Iris pigment epithelial cell (primary cell): ENCODE results near the gene APBB2.
"Not testable (repeated sequence)": the region's sequence is repeated elsewhere in the genome, so short reads cannot be mapped to it uniquely, and the experiment has no call there.

Experiments
- DNase-seq: peaks from one replicate; pipeline ENCODE4 v3.0.0-alpha.2; 2011; ENCODE audit warnings: low read depth

The APBB2 gene

DNA sequence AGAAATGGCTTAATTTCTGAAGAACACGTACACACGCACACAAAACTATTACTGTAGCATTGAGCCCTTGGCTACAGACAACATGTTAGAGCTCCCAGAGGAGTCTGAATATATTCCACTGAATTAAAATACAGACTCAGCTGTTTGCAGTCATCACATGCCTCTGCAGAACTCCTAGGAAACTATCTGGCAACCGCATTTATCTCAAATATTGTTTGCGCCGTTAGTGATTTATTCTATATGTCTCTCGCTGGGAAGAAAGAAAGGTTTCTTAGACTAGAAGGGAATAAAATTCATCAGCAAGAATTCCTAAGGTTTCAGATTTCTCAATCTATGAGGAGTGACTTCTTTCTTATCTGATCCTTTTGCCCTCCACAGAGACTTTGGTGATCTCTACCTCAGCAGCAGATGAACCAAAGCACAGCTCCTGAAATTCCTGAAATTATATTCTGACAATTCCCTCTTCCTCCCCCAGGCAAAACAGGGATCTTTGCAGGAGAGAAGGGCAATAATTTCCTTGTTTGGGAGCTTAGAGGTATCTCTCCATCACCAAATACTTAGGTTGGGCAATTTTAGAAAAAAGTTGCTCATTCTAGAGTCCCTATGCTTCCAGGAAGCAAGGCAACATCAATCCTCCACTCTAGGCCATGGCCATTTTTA is 199.2 kb downstream of the APBB2 start:
- DNase-seq = no peak

GRCh38 chr4:41014158-41014557 is 200.2 kb downstream of the APBB2 start:
- DNase-seq = no peak

GRCh38 chr4:41013746-41014145 is 200.6 kb downstream of the APBB2 start:
- no peak for DNase-seq

GRCh38 chr4:41012911-41013310 is 201.4 kb downstream of the APBB2 start:
- DNase-seq = no peak

GRCh38 chr4:41012293-41012692 is 202.0 kb downstream of the APBB2 start:
- DNase-seq = peak; percentile 62

DNA sequence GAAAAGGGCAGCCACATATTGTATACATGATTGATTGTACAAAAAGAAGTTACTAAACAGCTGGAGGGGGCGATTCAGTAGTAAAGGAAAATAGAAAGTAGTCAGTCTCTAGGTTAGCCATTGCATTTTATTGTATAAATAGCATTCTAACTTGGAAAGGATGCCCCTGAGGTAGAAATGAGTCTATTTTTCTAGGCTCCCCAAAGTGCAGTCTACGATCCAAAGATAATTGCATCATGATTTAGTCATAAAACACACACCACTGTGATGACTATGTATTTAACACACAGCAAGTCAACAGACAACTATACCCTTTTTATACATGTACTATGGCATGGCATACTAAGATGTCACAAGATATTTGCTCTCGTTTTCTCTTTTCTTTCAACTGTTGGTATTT is 204.9 kb downstream of the APBB2 start:
- peak; percentile 72 for DNase-seq

GRCh38 chr4:41006141-41006540 is 208.2 kb downstream of the APBB2 start:
- peak; percentile 51 for DNase-seq

DNA sequence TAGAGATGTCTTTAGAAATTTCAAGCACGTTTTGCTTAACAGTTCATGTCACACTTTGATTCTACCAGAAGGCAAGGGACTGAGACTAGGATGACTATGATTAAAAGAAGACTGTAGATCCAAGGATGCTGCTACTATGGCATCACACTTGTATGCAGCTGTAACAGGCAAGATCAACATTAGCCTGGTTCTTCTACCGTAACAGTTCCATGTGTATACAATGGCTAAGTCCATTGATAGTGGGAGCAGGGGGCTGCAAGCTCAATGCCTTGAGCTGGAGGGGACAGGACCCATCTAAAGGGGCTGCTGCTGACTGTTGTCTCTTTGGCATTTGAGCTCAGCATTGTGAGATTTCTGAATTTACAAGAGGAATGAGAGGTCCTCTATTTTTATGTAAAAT is 212.0 kb downstream of the APBB2 start:
- no peak for DNase-seq

GRCh38 chr4:41000356-41000755 is 214.0 kb downstream of the APBB2 start:
- no peak for DNase-seq

- DNase-seq = peak; percentile 95
These were observed 215.5 kb downstream of the APBB2 start for GRCh38 chr4:40998675-40999358.

GRCh38 chr4:40995850-40996249 is 218.5 kb downstream of the APBB2 start:
- DNase-seq = peak; percentile 76

DNA sequence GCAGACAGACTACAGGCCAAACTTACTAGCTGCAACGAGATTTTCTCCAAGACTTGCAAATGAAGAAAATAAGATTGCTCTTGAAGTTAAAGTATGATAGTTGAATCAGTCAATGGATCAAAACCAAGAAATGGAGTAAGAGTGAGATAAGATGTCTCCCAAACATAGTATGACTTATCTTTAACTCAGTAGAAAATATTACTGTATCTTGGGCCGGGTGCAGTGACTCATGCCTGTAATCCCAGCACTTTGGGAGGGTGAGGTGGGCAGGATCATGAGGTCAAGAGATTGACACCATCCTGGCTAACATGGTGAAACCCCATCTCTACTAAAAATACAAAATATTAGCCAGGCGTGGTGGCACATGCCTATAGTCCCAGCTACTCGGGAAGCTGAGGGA is 220.0 kb downstream of the APBB2 start:
- DNase-seq = peak; percentile 73

- DNase-seq = not testable (repeated sequence)
These were observed 221.0 kb downstream of the APBB2 start for GRCh38 chr4:40993296-40993693.

DNA sequence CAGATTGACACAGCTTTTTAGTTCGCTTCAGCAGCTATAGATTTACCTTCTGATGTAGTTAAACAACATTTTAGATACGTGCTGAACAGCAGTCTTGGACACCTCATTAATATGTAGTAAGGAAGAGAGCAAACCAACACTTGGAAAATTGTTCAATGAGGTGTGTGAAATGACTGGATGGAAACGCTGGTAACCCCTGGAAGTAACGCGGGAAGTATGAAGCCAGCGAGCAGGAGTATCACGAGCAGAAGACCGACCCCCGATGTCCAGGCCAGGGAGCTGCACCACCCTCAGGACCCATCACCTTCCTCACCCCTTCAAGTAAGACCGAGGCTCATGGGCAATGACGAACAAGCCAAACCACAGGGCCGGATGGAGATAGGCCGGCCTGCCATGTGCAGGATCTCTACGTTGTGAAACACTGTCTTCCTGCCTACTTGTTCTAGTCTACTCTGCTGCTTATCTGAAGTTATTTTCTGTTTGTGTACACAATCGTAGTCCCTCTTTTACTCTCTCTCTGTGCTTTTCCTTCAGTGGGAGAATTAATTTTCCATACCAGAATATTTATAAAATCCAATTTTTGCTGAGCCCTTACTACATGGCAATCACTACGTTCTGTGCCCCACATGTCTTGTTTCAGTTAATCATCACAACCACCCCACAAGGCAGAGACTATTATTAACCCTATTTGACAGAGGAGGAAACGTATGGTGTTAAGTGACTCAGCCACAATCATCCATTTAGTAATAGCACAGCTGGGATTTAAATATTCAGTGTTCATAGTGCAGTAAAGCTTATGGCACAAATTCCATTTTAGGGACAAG is 221.7 kb downstream of the APBB2 start:
- DNase-seq = peak; percentile 94

DNA sequence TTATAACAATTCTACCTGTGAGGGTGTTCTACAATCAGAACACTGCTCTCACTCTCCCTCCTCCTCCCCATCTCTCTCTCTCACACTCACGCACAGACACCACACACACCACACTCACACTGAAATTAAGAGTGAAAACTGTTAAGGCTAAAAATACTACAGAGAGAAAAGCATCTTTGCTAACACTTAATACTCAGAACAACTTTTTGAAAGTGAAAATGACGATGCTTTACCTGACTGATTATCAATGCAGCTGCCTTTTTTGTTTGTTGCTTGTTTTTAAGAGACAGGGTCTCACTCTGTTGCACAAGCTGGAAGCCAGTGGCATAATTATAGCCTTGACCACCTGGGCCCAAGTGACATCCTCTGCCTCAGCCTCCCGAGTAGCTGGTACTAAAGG is 222.4 kb downstream of the APBB2 start:
- no peak for DNase-seq

DNA sequence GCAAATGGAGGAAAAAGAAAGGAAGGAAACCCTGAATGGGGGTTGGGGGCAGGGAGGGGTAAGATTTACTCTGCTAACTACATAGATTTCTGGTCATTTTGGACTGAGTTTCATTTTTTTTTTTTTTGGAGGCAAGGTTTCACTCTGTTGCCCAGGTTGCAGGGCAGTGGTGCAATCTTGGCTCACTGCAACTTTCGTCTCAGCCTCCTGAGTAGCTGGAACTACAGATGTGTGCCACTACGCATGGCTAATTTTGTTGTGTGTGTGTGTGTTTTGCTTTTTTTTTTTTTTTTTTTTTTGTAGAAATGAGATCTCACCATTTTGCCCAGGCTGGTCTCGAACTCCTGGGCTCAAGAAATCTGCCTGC is 223.5 kb downstream of the APBB2 start:
- DNase-seq = peak; percentile 48

DNA sequence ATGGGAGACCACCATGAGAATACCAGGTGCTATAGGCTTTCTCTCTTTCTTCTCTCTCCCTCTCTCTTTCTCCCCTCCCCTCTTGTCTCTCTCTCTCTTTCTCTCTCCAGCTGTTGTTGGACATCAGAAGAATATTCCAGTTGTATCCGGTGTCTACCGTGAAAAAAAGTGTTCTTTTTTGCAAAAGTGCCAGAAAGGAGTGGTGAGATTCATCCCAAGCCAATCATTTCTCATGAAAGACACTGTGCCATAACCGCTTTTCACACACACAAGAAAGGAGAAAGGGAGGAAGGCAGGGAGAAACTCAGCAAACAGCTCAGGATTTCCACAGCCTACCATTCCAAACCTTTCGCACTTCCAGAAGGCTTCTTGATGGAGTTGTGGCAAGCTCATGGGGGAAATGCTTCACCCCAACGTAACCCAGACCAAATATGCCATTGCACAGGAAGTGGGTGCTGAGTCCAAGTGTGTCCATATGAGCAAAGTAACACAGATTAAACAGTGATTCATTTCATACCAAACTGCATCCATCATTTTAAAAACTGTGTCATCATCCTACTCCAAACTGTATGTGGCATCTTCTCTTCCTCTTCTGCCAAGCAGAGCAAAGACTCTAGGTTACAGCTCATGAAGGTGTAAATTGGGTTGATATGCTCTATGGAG is 224.0 kb downstream of the APBB2 start:
- peak; percentile 98 for DNase-seq

- no peak for DNase-seq
These were observed 227.2 kb downstream of the APBB2 start for GRCh38 chr4:40987151-40987550.

GRCh38 chr4:40986375-40986774 is 228.0 kb downstream of the APBB2 start:
- DNase-seq = no peak

DNA sequence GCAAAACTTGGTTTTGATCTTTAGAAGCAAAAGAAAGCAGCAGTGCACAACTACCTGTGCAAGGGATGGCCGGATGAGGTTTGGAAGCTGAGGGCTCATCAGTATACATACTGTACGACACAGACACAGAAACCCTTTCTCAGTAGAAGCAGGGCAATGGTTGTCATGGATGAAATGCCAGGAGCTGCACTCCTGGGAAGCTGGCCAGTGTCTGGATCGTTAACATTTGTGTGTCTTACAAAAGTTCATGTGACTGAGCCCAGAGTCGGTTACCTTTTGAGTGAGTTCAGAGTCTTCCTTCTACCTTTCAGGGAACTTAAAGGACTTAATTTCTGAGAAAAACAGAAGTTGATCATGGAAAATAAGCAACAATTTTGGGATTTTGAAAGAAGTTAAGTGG is 230.3 kb downstream of the APBB2 start:
- no peak for DNase-seq

- DNase-seq = no peak
These were observed 233.9 kb downstream of the APBB2 start for GRCh38 chr4:40980318-40980883.

DNA sequence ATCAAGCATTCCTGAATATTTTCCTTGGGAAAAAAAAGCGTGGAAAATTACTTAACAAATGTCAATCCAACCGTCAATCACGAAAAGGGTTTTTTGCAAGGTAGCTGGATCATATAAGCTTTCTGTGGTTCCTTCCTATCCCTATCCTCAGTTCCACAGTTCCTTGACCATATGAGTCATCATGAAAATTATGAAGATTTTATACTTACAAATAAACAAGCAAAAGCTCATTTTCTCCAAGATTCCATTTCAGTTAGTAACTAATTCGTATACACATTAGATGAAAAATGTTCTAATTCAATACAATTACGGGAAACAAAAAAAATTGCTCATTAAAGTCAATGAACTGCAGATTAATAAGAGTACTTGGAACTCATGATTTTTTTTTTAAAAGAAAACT is 235.8 kb downstream of the APBB2 start:
- peak; percentile 45 for DNase-seq
